Renal pelvis (tissue), 4 donors: ENCODE results near the gene ERAS. TPM values are rescaled to one million over a fixed set of nuclear protein-coding genes. Genes with fewer than 3 reads are reported as not detected.
A peak's percentile ranks its signal among the peaks of the same experiment; 100 is the strongest.
"Not testable (repeated sequence)": the region's sequence is repeated elsewhere in the genome, so short reads cannot be mapped to it uniquely, and the experiment has no call there.

Experiments
- DNase-seq: peaks from one replicate; pipeline ENCODE4 v3.0.0-alpha.2; 2013
- polyA plus RNA-seq, 3 donors: library from polyadenylated mRNA; unstranded; fragments of 120-200 nt; gene quantifications; one replicate each; pipeline ENCODE4 v1.2.1, GENCODE V29; 2013; ENCODE audit not compliant: insufficient read length in 3 of 3

ERAS gene
- polyA plus RNA-seq, 3 donors: 0.13 to 0.24 TPM; not detected in 1

DNA sequence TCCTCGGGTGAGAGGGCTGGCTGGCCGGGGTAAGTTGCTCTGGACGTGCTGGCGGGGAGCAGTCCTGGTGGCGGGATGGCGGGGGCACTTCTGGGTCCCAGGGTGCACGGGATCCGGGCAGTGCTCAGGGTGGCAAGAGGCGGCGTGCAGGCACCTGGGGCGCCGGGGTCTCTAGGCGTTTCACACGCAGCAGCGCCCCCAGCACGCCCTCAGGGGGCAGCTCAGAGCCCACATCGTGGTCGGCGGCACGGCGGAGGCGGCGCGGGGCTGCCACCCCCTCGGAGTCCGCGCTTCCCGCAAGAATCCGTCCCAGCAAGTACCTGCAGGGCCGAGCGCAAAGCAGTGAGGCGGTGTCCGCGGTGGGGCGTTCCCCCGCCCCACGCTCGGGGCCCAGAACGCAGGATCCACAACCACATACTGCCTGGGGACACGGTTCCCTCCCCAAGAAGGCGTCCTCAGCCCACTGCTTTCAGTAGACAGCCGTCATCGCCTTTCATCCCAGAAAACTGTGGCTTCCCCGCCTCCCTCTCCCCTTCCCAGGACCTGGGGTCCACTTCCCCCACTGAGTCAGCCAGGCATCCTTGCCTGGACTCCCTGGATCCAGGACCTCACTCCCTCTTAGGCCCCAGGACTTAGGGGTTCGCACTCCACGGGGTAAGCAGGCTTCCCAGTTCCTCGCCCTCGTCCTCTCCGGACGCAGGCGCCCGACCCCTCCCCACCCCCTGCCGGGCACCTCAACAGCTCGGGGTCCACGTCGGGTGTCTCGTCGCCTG, 5.0 kb downstream of the ERAS start:
- no peak for DNase-seq

DNA sequence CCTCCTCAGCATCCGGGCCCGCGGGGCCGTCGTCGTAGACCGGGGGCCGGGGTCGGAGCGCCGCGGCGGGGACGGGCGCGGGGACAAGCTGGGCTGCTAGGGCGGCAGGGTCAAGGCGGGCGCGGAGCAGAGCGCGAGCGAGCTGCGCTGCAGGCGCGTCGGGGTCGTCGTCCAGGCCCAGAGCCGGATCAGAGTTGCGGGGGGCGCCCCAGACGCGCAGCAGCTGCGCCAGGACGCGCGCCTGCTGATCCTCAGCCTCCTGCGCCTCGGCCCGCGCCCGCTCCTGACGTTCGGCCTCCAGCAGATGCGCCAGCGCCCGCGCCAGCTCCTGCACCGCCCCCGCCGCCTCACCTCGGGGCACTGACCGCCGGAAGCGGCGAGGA, 5.6 kb downstream of the ERAS start:
- DNase-seq: no peak

DNA sequence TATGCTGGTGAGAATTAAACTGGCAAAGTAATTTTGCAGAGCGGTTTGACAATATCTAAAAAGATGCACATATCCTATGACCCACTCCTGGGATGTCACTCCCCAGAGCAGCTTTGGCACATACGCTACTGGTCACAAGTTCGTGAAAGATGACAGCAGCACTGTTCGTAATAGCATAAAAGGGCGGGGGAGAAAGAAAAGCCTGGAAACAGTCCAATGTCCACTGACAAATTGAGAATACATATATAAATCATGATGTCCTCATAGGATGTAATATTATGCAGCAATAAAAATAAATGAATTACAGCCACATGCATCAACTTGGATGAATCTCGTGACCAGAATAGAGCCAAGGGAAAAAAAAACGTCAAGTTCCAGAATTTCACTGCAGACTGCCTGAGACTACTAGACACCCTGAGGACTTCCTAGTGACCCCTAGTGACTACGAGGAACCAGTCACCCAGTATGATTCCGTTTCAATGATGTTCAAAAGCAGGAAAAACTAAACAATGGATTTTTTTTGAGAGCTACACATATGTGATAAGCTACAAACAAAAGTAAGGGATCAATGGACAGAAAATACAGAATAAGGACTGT, 7.3 kb downstream of the ERAS start:
- DNase-seq: no peak

DNA sequence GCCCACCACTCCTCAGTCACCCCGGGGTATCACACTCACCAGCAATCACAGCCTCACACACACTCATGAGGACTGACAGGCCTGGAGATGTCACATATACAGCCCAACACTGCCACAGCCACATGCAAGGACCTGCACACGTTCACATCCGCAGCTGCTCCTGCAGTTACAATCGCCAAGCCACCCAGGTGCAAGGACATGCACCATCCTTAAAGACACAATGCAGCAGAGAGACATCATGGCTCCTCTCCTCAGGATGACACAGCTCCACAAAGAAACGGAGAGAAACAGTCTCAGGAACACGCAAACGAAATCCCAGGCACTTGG, 8.0 kb downstream of the ERAS start:
- no peak for DNase-seq

DNA sequence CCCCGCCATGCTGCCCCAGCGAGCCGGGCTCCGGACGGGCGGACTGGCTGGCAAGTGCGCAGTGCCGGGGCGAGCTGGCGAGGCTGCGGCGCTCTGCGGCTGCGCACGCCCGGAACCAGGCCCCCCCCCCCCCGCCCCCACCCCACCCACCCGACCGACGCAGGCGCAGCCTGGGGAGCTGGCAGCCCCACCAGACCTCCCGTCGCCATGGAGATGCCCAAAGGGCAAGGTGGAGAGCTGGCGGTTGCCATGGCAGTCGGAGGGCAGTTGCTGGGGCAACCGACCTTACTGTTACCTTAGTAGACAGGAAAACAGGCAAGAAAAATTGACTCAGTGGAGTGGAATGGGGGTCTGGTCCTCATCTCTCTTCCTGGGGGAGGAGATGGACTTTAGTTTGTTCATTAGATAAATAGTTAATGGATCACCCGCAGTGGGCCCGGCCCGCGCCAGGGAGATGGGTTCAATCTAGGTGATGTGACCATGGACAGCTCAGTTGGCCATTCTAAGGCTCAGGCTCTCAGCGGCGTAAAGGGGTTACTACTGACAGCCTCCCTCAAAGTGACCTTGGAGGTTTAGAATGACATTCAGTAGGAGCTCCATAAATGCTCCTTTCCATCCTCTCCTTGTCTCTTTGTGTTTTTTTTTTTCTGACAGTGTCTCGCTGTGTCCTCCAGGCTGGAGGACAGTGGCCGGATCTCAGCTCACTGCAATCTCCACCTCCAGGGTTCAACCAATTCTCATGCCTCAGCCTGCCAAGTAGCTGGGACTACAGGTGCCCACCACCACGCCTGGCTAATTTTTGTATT, 9.4 kb downstream of the ERAS start, which contains the start of gene PCSK1N:
TSS of gene PCSK1N (minus strand) at position 87 of the 806 bp plus-strand sequence. CDS start at position 9, 78 bp downstream.
- peak; percentile 62 for DNase-seq

DNA sequence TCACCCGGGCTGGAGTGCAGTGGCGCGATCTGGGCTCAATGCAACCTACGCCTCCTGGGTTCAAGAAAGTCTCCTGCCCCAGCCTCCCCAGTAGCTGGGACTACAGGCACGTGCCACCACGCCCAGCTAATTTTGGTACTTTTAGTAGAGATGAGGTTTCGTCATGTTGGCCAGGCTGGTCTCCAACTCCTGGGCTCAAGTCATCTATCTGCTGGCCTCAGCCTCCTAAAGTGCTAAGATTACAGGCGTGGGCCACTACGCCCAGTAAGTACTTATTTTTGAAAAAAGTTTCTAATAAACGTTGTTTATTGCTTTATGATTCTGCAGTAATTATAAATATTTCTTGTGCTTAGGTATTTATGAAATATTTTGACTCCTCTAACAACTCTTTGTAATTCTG, 13.4 kb downstream of the ERAS start:
- DNase-seq: no peak

DNA sequence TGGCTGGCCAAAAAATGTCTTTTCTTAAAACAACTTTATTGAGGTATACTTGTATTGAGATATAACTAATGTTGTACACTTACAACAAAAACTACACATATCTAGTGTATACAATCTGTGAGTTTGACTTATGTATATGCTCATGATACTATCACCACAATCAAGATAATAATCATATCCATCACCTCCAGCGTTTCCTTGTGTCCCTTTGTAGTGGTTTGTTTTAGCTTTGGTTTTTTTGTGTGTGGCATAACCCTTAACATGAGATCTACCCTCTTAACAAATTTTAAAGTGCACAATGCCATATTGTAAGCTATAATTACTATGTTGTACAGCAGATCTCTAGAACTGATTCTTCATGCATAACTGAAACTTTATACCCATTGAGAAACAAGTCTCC, 22.5 kb downstream of the ERAS start:
- no peak for DNase-seq

DNA sequence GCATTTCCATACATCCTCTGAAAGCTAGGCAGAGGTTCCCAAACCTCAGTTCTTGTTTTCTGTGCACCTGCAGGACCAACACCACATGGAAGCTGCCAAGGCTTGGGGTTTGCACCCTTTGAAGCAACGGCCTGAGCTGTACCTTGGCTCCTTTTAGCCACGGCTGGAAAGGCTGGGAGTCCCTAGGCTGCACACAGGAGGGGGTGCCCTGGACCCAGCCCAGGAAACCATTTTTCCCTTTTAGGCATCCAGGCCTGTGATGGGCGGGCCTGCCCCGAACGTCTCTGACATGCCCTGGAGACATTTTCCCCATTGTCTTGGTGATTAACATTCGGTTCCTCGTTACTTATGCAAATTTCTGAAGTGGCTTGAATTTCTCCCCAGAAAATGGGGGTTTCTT, 26.5 kb downstream of the ERAS start:
- DNase-seq: no peak

DNA sequence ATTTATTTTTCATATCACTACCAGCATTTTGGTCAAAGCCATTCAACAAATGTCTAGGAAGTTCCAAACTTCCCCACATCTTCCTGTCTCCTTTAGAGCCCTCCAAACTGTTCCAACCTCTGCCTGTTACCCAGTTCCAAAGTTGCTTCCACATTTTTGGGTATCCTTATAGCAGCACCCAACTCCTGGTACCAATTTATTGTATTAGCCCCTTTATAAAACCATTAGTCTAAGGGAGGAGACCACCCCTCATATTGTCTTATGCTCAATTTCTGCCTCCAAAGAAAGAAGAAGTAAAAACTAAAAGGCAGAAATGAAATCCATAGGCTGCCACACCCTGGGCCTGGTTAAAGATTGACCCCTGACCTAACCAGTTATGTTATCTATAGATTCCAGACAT, 27.2 kb downstream of the ERAS start:
- not testable (repeated sequence) for DNase-seq

DNA sequence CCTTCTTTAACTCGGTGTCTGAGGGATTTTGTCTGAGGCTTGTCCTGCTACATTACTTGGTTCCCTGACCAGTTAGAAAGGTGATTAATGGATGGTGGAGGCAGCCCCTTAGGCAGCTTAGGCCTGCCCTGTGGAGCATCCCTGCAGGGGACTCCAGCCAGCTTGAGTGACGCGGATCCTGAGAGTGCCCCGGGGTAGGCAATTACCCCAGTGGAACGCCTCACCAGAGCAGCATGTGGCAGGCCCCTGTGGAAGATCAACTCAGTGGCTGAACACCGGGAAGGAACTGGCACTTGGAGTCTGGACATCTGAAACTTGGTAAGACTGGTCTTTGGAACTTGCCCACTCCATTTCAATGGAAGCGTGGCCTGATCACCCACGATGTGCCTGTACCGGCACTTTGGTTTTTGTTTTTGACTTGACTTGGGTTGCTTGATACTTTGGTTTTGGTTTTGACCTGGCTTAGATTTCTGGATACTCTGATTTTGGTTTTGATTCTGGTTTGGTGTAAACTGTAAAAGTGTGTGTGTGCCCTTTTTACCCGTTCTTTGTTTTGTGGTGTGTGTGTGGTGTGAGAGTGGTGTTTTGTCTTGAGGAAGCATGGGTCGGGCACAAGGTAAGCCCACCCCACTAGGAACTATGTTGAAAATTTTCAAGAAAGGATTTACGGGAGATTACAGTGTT, 27.9 kb downstream of the ERAS start:
- DNase-seq: not testable (repeated sequence)

DNA sequence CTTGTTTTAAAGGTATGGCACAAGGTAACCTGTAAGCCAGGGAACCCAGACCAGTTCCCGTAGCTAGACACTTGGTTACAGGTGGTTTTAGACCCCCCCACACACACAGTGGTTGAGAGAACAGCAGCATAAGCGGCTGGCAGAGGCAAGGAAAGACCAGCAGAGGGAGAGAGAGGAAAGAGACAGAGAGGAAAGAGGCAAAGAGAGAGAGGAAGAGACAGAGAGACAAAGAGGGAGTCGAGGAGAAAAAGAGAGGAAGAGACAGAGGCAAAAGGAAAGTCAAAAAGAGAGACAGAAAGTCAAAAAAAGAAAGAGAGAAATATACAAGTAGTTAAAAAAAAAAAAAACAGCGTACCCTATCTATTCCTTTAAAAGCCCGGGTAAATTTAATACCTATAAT, 28.6 kb downstream of the ERAS start:
- no peak for DNase-seq

DNA sequence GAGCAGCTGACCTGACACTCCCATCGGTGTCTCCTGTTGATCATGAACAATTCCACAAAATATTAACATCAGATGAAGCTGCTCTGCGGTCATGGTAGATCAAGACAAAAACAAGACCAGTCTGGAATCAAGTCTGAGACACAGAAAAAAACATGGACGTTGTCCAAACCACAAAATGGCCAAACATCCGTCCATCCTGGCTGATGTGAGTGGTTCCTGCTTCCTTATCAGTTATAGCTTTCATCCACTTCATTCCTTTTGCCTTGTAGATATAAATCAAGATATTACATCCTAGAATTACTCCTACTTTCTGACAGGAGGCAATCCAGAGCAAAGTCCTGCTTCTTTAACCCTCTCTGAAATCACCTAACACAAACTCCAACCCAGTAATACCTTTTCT, 37.9 kb downstream of the ERAS start:
- no peak for DNase-seq

DNA sequence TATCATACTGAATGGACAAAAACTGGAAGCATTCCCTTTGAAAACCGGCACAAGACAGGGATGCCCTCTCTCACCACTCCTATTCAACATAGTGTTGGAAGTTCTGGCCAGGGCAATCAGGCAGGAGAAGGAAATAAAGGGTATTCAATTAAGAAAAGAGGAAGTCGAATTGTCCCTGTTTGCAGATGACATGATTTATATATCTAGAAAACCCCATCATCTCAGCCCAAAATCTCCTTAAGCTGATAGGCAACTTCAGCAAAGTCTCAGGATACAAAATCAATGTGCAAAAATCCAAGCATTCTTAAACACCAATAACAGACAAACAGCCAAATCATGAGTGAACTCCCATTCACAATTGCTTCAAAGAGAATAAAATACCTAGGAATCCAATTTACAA, 45.7 kb downstream of the ERAS start:
- not testable (repeated sequence) for DNase-seq

DNA sequence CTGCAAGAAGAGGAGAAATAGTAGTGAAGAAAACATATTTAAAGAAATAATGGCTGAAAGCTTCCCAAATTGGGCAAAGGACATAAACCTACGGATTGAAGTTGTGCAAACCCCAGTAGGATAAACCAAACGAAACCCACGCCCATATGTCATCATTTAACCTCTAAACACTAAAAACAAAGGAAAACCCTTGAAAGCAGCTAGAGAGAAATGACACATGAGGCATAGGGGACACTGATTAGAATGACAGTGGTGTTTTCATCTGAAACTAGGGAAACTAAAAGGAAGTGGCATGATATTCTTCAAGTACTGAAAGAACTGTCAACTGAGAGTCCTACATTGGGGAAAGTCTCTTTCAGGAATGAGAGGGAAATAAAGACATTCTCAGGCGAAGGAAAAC, 50.6 kb downstream of the ERAS start:
- DNase-seq: not testable (repeated sequence)

Other genes starting within 250 kb of the ERAS start
- gene WDR13, start 229.0 kb upstream of the ERAS start, polyA plus RNA-seq: 100 to 1,000 TPM; 145 to 177 (median 154) TPM
- gene WAS, start 142.7 kb upstream of the ERAS start, polyA plus RNA-seq: 1 to 10 TPM; 2.7 to 4.9 (median 4.0) TPM
- 1 to 10 TPM; 7.0 to 8.2 (median 7.7) TPM for gene SUV39H1, start 129.8 kb upstream of the ERAS start, polyA plus RNA-seq
- 1 to 10 TPM in 2 of 3 donors, under 1 TPM in 1; 0.79 to 1.4 (median 1.2) TPM for gene GLOD5, start 64.8 kb upstream of the ERAS start, polyA plus RNA-seq
- under 1 TPM; 0.44 to 0.87 (median 0.54) TPM for gene GATA1, start 39.9 kb upstream of the ERAS start, polyA plus RNA-seq
- gene HDAC6, start 24.4 kb upstream of the ERAS start, polyA plus RNA-seq: 100 to 1,000 TPM; 165 to 202 (median 198) TPM
- gene PCSK1N, start 9.1 kb downstream of the ERAS start, polyA plus RNA-seq: 10 to 100 TPM; 14.1 to 20.0 (median 14.9) TPM
- 10 to 100 TPM; 43.6 to 58.7 (median 52.7) TPM for gene TIMM17B, start 71.3 kb downstream of the ERAS start, polyA plus RNA-seq
- 10 to 100 TPM; 76.5 to 86.0 (median 84.2) TPM for gene PQBP1, start 71.4 kb downstream of the ERAS start, polyA plus RNA-seq
- 10 to 100 TPM; 28.7 to 38.8 (median 36.5) TPM for gene SLC35A2, start 85.1 kb downstream of the ERAS start, polyA plus RNA-seq
- gene PIM2, start 92.5 kb downstream of the ERAS start, polyA plus RNA-seq: 1 to 10 TPM; 6.5 to 7.9 (median 6.9) TPM
- 10 to 100 TPM; 65.9 to 68.3 (median 66.0) TPM for gene OTUD5, start 131.1 kb downstream of the ERAS start, polyA plus RNA-seq
- gene KCND1, start 145.3 kb downstream of the ERAS start, polyA plus RNA-seq: 1 to 10 TPM; 2.9 to 3.9 (median 3.0) TPM
- gene GRIPAP1, start 175.8 kb downstream of the ERAS start, polyA plus RNA-seq: 10 to 100 TPM; 46.7 to 66.3 (median 62.1) TPM
- gene TFE3, start 216.8 kb downstream of the ERAS start, polyA plus RNA-seq: 10 to 100 TPM; 31.8 to 38.9 (median 37.5) TPM
- 10 to 100 TPM; 11.9 to 16.8 (median 14.7) TPM for gene CCDC120, start 232.5 kb downstream of the ERAS start, polyA plus RNA-seq
- gene PRAF2, start 247.5 kb downstream of the ERAS start, polyA plus RNA-seq: 10 to 100 TPM; 37.1 to 44.2 (median 39.6) TPM